Naive thymus-derived CD4-positive, alpha-beta T cell (primary cell): ENCODE data around the gene DSN1. TPM values are rescaled to one million over a fixed set of nuclear protein-coding genes. Genes with fewer than 3 reads are reported as not detected.

ENCODE experiments used
- ATAC-seq: fragments of 150-1000 bp; cut with Tn5 transposase; 2 replicates; pipeline ENCODE4 v1.10.0; 2021; ENCODE audit warnings: mild to moderate bottlenecking, moderate library complexity
- CTCF ChIA-PET: fragments of 350-600 bp; sonication (Branson Sonifier 250); formaldehyde crosslinking; loops from one replicate; lab custom pipeline; 2021; ENCODE audit warnings: antibody characterized with exemption; lab: Charles Lee
- POLR2A ChIA-PET: fragments of 350-600 bp; sonication (Branson Sonifier 250); formaldehyde crosslinking; loops from one replicate; lab custom pipeline; 2021; ENCODE audit warnings: antibody characterized with exemption, inconsistent platforms; lab: Charles Lee
- DNase-seq, 9 donors: peaks; one replicate each; pipeline versions ENCODE4 v3.0.0 to v3.0.0-alpha.2; 2020 to 2022; ENCODE audit warnings: mixed read lengths in 1 of 9
- H3K27ac ChIP-seq: one replicate; pipeline ENCODE4 v1.7.0; 2013; ENCODE audit warnings: mild to moderate bottlenecking, low read depth, low read length, moderate library complexity
- H3K27me3 ChIP-seq, 2 donors: one replicate each; pipeline ENCODE4 v1.7.0; 2013; ENCODE audit warnings: low read length in 2 of 2, mild to moderate bottlenecking in 2 of 2, moderate library complexity in 2 of 2; ENCODE audit not compliant: control insufficient read depth in 2 of 2, insufficient read depth in 2 of 2
- H3K36me3 ChIP-seq, 3 experiments: 1 replicate in 2 of 3; 2 replicates in 1 of 3; pipeline ENCODE4 v1.7.0; 2013; ENCODE audit warnings: low read length in 3 of 3, mild to moderate bottlenecking in 3 of 3, moderate library complexity in 1 of 3; ENCODE audit not compliant: insufficient read depth in 3 of 3, control insufficient read depth in 2 of 3
- H3K4me1 ChIP-seq, 2 donors: one replicate each; pipeline ENCODE4 v1.7.0; 2013; ENCODE audit warnings: low read length in 2 of 2, mild to moderate bottlenecking in 2 of 2, moderate library complexity in 1 of 2; ENCODE audit not compliant: control insufficient read depth in 2 of 2, insufficient read depth in 2 of 2
- H3K4me3 ChIP-seq: 2 replicates; pipeline ENCODE4 v1.7.0; 2013; ENCODE audit warnings: mild to moderate bottlenecking, low read length
- H3K9me3 ChIP-seq, 3 experiments: 1 replicate in 2 of 3; 2 replicates in 1 of 3; pipeline ENCODE4 v1.7.0; 2013; ENCODE audit warnings: low read length in 3 of 3; ENCODE audit not compliant: control insufficient read depth in 2 of 3
- H3K27ac Mint-ChIP-seq, 9 donors: one replicate each; pipeline ENCODE4 v1.8.0; 2020 to 2022; ENCODE audit warnings: mixed read lengths in 9 of 9, mild to moderate bottlenecking in 8 of 9, moderate library complexity in 5 of 9, inconsistent platforms in 2 of 9
- H3K27me3 Mint-ChIP-seq, 5 donors: one replicate each; pipeline ENCODE4 v1.8.0; 2021 to 2022; ENCODE audit warnings: mixed read lengths in 5 of 5, mild to moderate bottlenecking in 1 of 5
- H3K36me3 Mint-ChIP-seq, 5 donors: one replicate each; pipeline ENCODE4 v1.8.0; 2020 to 2022; ENCODE audit warnings: mixed read lengths in 5 of 5, mild to moderate bottlenecking in 3 of 5, inconsistent platforms in 1 of 5
- H3K4me1 Mint-ChIP-seq, 7 donors: one replicate each; pipeline ENCODE4 v1.8.0; 2020 to 2022; ENCODE audit warnings: mixed read lengths in 7 of 7, mild to moderate bottlenecking in 3 of 7, inconsistent platforms in 1 of 7
- H3K4me3 Mint-ChIP-seq, 10 donors: one replicate each; pipeline ENCODE4 v1.8.0; 2020 to 2022; ENCODE audit warnings: mild to moderate bottlenecking in 10 of 10, mixed read lengths in 10 of 10, moderate library complexity in 6 of 10, inconsistent platforms in 2 of 10
- H3K9me3 Mint-ChIP-seq, 11 donors: one replicate each; pipeline ENCODE4 v1.8.0; 2020 to 2022; ENCODE audit warnings: mixed read lengths in 11 of 11, mild to moderate bottlenecking in 4 of 11, inconsistent platforms in 1 of 11, moderate library complexity in 1 of 11
- intact Hi-C, 2 donors: fragments of 100-400 bp; cut with micrococcal nuclease; formaldehyde crosslinking; loops; one replicate each; pipeline ENCODE4 v1.15.1; 2023
- polyA plus RNA-seq, 2 donors: library from polyadenylated mRNA; unstranded; fragments of 300-500 nt; fragmentation: Illumina TruSeq; gene quantifications; one replicate each; pipeline ENCODE4 v1.2.3, GENCODE V29; 2021
- total RNA-seq, 6 experiments: library from RNA in 5 of 6; stranded (reverse) in 5 of 6; gene quantifications; 1 replicate in 5 of 6; 2 replicates in 1 of 6; pipeline ENCODE4 v1.2.3 and lab custom pipeline; 2021 to 2026

Gene DSN1
- total and polyA plus RNA-seq, 7 experiments from 2014 or later = 9.0 to 27.5 (median 11.1) TPM

DNA sequence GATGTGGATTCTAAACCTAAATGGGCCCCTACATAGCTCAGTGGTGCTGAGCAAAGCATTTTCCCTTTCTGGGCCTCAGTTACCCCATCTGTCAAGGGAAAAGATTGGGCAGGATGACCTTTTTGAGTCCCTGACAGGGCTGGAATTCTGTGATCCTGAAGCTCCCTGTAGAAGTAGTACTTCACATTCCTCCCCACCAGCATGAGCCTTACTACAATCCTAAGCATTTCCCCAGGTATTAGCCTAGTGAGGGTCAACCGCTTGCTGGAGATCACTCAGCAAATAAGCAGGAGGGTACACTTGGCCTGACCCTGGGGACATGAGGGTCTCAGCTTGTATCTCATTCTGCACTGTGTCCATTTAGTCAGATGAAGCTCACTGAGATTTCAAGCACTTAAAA, 41.1 kb downstream of the DSN1 start:
- intact Hi-C loops = loop anchor here in 1 of 2 donors (2.0 kb wide), 1 partner anchor 14 kb away; the partner anchor contains the start of gene NDRG3
- Histone ChIP-seq H3K9me3 (no peaks in the 10 kb centered on the region), H3K27me3 (no peaks in the 10 kb centered on the region), H3K27ac (no peak overlapping the region), H3K36me3 (no peaks in the 10 kb centered on the region), H3K4me1 (peaks cover 0 to 12% of the 10 kb centered on the region in 2 donors), H3K4me3 (no peak overlapping the region)
- no peaks in the 10 kb centered on the region for H3K9me3 Mint-ChIP-seq
- H3K27me3 Mint-ChIP-seq = no peaks in the 10 kb centered on the region
- peaks cover 20 to 48% (median 37%) of the 10 kb centered on the region in 7 donors for H3K4me1 Mint-ChIP-seq
- no peak for ATAC-seq
- peaks cover 0 to 5% (median 3%) of the 10 kb centered on the region in 5 donors for H3K36me3 Mint-ChIP-seq
- H3K27ac Mint-ChIP-seq = peak overlapping the region in 3 of 9 donors; percentile 21 to 91 (median 82)
- no peak for DNase-seq
- ChIA-PET POLR2A (interaction anchor here (0.7 kb wide), 1 partner anchor 102 kb away, joined by 3 read pairs; no protein-coding TSS in a partner anchor), CTCF (interaction anchor here (0.9 to 1.9 kb wide), 2 partner anchors 13 to 22 kb away, joined by 3 to 6 read pairs; no protein-coding TSS in a partner anchor)
- H3K4me3 Mint-ChIP-seq = peak overlapping the region in 3 of 10 donors; percentile 3 to 48 (median 45)

GRCh38 chr20:36728986-36729385, 44.6 kb downstream of the DSN1 start:
- Histone ChIP-seq H3K27me3 (no peaks in the 10 kb centered on the region), H3K36me3 (no peaks in the 10 kb centered on the region), H3K4me1 (peaks cover 0 to 7% of the 10 kb centered on the region in 2 donors), H3K27ac (no peak overlapping the region), H3K4me3 (no peak overlapping the region), H3K9me3 (no peaks in the 10 kb centered on the region)
- ATAC-seq (peak; percentile 29), DNase-seq (no peak)
- peaks cover 0 to 5% (median 3%) of the 10 kb centered on the region in 5 donors for H3K36me3 Mint-ChIP-seq
- ChIA-PET CTCF (interaction anchor here (0.5 kb wide), 1 partner anchor 118 kb away, joined by 4 read pairs; no protein-coding TSS in a partner anchor), POLR2A (interaction anchor here (0.6 to 1.1 kb wide), 2 partner anchors 13 to 21 kb away, joined by 3 read pairs; no protein-coding TSS in a partner anchor)
- H3K9me3 Mint-ChIP-seq = no peaks in the 10 kb centered on the region
- peak overlapping the region in 1 of 9 donors; percentile 36 for H3K27ac Mint-ChIP-seq
- H3K4me1 Mint-ChIP-seq = peaks cover 12 to 26% (median 19%) of the 10 kb centered on the region in 7 donors
- intact Hi-C loops = no loop called here
- H3K4me3 Mint-ChIP-seq = no peak overlapping the region
- H3K27me3 Mint-ChIP-seq = no peaks in the 10 kb centered on the region

GRCh38 chr20:36726168-36726567, 47.4 kb downstream of the DSN1 start:
- Histone ChIP-seq H3K9me3 (no peaks in the 10 kb centered on the region), H3K36me3 (peaks cover 0 to 8% (median 0%) of the 10 kb centered on the region in 3 experiments), H3K27me3 (no peaks in the 10 kb centered on the region), H3K4me3 (no peak overlapping the region), H3K27ac (no peak overlapping the region), H3K4me1 (no peaks in the 10 kb centered on the region)
- no peaks in the 10 kb centered on the region for H3K27me3 Mint-ChIP-seq
- intact Hi-C loops = no loop called here
- POLR2A ChIA-PET = interaction anchor here (0.7 kb wide), 1 partner anchor 110 kb away, joined by 8 read pairs; no protein-coding TSS in a partner anchor
- ATAC-seq = no peak
- H3K36me3 Mint-ChIP-seq = peaks cover 0 to 8% (median 3%) of the 10 kb centered on the region in 5 donors
- no peak overlapping the region for H3K4me3 Mint-ChIP-seq
- no peak overlapping the region for H3K27ac Mint-ChIP-seq
- no peak for DNase-seq
- no peaks in the 10 kb centered on the region for H3K9me3 Mint-ChIP-seq
- CTCF ChIA-PET = interaction anchor here (0.6 kb wide), 1 partner anchor 490 kb away, joined by 3 read pairs; the partner anchor contains the start of gene AAR2
- H3K4me1 Mint-ChIP-seq = peaks cover 4 to 14% (median 8%) of the 10 kb centered on the region in 7 donors

DNA sequence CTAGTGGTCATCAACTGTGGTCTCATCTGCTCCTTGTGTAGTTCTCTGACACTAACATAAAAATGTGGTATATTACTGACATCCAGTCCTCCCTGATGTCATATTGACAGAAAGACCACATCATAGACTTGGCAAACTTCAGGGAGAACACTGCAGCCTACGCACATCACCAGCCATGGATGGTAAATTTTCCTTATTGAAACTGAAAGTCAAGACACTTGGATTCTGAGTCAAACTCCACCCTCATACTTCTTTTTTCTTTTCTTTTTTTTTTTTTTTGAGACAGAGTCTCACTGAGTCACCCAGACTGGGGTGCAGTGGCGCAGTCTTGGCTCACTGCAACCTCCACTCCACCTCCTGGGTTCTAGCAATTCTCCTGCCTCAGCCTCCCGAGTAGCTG, 53.1 kb downstream of the DSN1 start:
- intact Hi-C loops = no loop called here
- H3K27ac ChIP-seq = no peak overlapping the region
- H3K27me3 ChIP-seq = no peaks in the 10 kb centered on the region
- H3K4me1 ChIP-seq = no peaks in the 10 kb centered on the region
- no peaks in the 10 kb centered on the region for H3K9me3 ChIP-seq
- CTCF ChIA-PET = interaction anchor here (0.6 kb wide), 1 partner anchor 53 kb away, joined by 4 read pairs; no protein-coding TSS in a partner anchor
- DNase-seq (peak in 1 of 9 donors; percentile 22), ATAC-seq (no peak)
- POLR2A ChIA-PET = no interaction called here
- Mint-ChIP-seq H3K4me3 (no peak overlapping the region), H3K27me3 (no peaks in the 10 kb centered on the region), H3K4me1 (peaks cover 0 to 15% (median 4%) of the 10 kb centered on the region in 7 donors), H3K9me3 (no peaks in the 10 kb centered on the region), H3K27ac (peak overlapping the region in 1 of 9 donors; percentile 41), H3K36me3 (peaks cover 0 to 13% (median 3%) of the 10 kb centered on the region in 5 donors)
- no peak overlapping the region for H3K4me3 ChIP-seq
- peaks cover 0 to 16% (median 0%) of the 10 kb centered on the region in 3 experiments for H3K36me3 ChIP-seq

DNA sequence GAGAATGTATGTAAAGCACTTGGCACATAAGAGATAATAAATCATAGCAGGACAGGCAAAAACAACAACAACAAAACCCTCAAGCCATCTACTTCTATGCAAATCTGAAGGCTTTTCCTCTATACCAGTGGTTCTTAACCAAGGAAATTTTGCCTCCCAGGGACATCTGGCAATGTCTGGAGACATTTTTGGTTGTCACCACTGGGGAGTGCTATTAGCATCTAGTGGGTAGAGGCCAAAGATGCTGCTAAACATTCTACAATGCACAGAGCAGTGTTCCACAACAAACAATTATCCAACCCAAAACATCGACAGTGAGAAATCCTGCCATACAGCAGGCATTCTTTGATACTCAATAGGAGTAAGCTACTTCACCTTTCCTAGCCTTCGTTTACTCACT, 55.9 kb downstream of the DSN1 start:
- H3K27me3 Mint-ChIP-seq = no peaks in the 10 kb centered on the region
- H3K9me3 ChIP-seq = no peaks in the 10 kb centered on the region
- H3K4me3 ChIP-seq = no peak overlapping the region
- peaks cover 0 to 16% (median 0%) of the 10 kb centered on the region in 3 experiments for H3K36me3 ChIP-seq
- H3K27me3 ChIP-seq = no peaks in the 10 kb centered on the region
- peak overlapping the region in 2 of 9 donors; percentile 2 to 32 for H3K27ac Mint-ChIP-seq
- H3K4me3 Mint-ChIP-seq = no peak overlapping the region
- no peaks in the 10 kb centered on the region for H3K4me1 ChIP-seq
- POLR2A ChIA-PET = interaction anchor here (0.7 kb wide), 1 partner anchor 27 kb away, joined by 3 read pairs; no protein-coding TSS in a partner anchor
- no peaks in the 10 kb centered on the region for H3K9me3 Mint-ChIP-seq
- no peak overlapping the region for H3K27ac ChIP-seq
- H3K4me1 Mint-ChIP-seq = peaks cover 0 to 12% (median 4%) of the 10 kb centered on the region in 7 donors
- peak in 4 of 9 donors; percentile 3 to 15 (median 8) for DNase-seq
- ATAC-seq = no peak
- H3K36me3 Mint-ChIP-seq = peaks cover 3 to 24% (median 7%) of the 10 kb centered on the region in 5 donors
- CTCF ChIA-PET = interaction anchor here (1.6 kb wide), 1 partner anchor 37 kb away, joined by 3 read pairs; no protein-coding TSS in a partner anchor
- intact Hi-C loops = loop anchor here in 1 of 2 donors (1.0 kb wide), 1 partner anchor 37 kb away; no protein-coding TSS in a partner anchor

- Mint-ChIP-seq H3K36me3 (peaks cover 3 to 25% (median 7%) of the 10 kb centered on the region in 5 donors), H3K9me3 (no peaks in the 10 kb centered on the region), H3K27ac (no peak overlapping the region), H3K4me1 (peaks cover 0 to 12% (median 0%) of the 10 kb centered on the region in 7 donors), H3K27me3 (no peaks in the 10 kb centered on the region), H3K4me3 (no peak overlapping the region)
- H3K36me3 ChIP-seq = peaks cover 0 to 13% (median 0%) of the 10 kb centered on the region in 3 experiments
- H3K27me3 ChIP-seq = no peaks in the 10 kb centered on the region
- H3K27ac ChIP-seq = no peak overlapping the region
- no peak for DNase-seq
- intact Hi-C loops = loop anchor here in 1 of 2 donors (1.0 kb wide), 1 partner anchor 37 kb away; no protein-coding TSS in a partner anchor
- H3K4me1 ChIP-seq = no peaks in the 10 kb centered on the region
- ChIA-PET CTCF (interaction anchor here (0.6 to 1.6 kb wide), 2 partner anchors 38 to 94 kb away, joined by 3 to 5 read pairs; no protein-coding TSS in a partner anchor), POLR2A (interaction anchor here (0.7 kb wide), 1 partner anchor 28 kb away, joined by 3 read pairs; no protein-coding TSS in a partner anchor)
- no peaks in the 10 kb centered on the region for H3K9me3 ChIP-seq
- no peak for ATAC-seq
- no peak overlapping the region for H3K4me3 ChIP-seq
Measured at GRCh38 chr20:36717021-36717420, 56.5 kb downstream of the DSN1 start.
